Upper lobe of left lung (tissue), 4 donors: ENCODE data around the gene GTPBP6.

Source experiments
- CTCF ChIP-seq, 6 experiments: fragments of 450-650 bp in 4 of 6; fragments of 200-600 bp in 2 of 6; sonication (generic) in 2 of 6; IDR thresholded peaks; one replicate each; pipeline ENCODE4 v1.5.1; 2016 to 2019; ENCODE audit warnings: antibody characterized with exemption in 6 of 6
- POLR2A ChIP-seq, 4 donors: fragments of 450-650 bp; IDR thresholded peaks; one replicate each; pipeline ENCODE4 v1.5.1; 2016 to 2017; ENCODE audit warnings: antibody characterized with exemption in 4 of 4, mild to moderate bottlenecking in 2 of 4
- POLR2AphosphoS5 ChIP-seq, 2 donors: sonication (generic); formaldehyde crosslinking; IDR thresholded peaks; one replicate each; pipeline ENCODE4 v1.5.1; 2017; ENCODE audit warnings: antibody characterized with exemption in 2 of 2

- no peak for TF ChIP-seq CTCF (IDR thresholded peaks at IDR 0.05)
- no peak for TF ChIP-seq POLR2A (IDR thresholded peaks at IDR 0.05)
- no peak for TF ChIP-seq POLR2AphosphoS5 (IDR thresholded peaks at IDR 0.05)
These were observed 49.3 kb upstream of the GTPBP6 start for GRCh38 chrX:367866-368265.
